Measurements from ENCODE around the gene PFKFB3.

Gene PFKFB3

GRCh38 chr10:6202684-6203330 lies at the start of gene PFKFB3:
PFKFB3 (plus strand) TSS chr10:6202932; CDS start chr10:6203261, 329 bp downstream.
- Histone ChIP-seq H3K4me1 (ENCODE audit: control insufficient read depth, insufficient read depth, low read length) (peaks cover 18% of the 10 kb centered on the region), H3K27ac (ENCODE audit: low read depth, low read length) (peak within 1 kb of the TSS; percentile 92), H3K9me3 (ENCODE audit: control insufficient read depth, insufficient read depth, low read length) (no peaks in the 10 kb centered on the region), H3K4me3 (ENCODE audit: low read depth, low read length) (peak within 1 kb of the TSS; percentile 83), H3K36me3 (ENCODE audit: control insufficient read depth, insufficient read depth, low read length) (no peaks in the 10 kb centered on the region), H3K27me3 (ENCODE audit: control insufficient read depth, insufficient read depth, low read length) (peaks cover 48% of the 10 kb centered on the region), H3K9ac (ENCODE audit: low read depth, low read length) (peak within 1 kb of the TSS; percentile 90)

GRCh38 chr10:6153845-6154244 lies 48.9 kb upstream of the PFKFB3 start:
- Histone ChIP-seq H3K9me3 (ENCODE audit: control insufficient read depth, insufficient read depth, low read length) (no peaks in the 10 kb centered on the region), H3K27me3 (ENCODE audit: control insufficient read depth, insufficient read depth, low read length) (no peaks in the 10 kb centered on the region), H3K4me3 (ENCODE audit: low read depth, low read length) (no peak overlapping the region), H3K9ac (ENCODE audit: low read depth, low read length) (no peak overlapping the region), H3K36me3 (ENCODE audit: control insufficient read depth, insufficient read depth, low read length) (no peaks in the 10 kb centered on the region), H3K27ac (ENCODE audit: low read depth, low read length) (no peak overlapping the region), H3K4me1 (ENCODE audit: control insufficient read depth, insufficient read depth, low read length) (peaks cover 16% of the 10 kb centered on the region; the same call in 1 of the 2 replicates)

- Histone ChIP-seq H3K4me1 (ENCODE audit: control insufficient read depth, insufficient read depth, low read length) (peaks cover 16% of the 10 kb centered on the region; the same call in 1 of the 2 replicates), H3K36me3 (ENCODE audit: control insufficient read depth, insufficient read depth, low read length) (no peaks in the 10 kb centered on the region), H3K27me3 (ENCODE audit: control insufficient read depth, insufficient read depth, low read length) (no peaks in the 10 kb centered on the region)
These were observed 48.2 kb upstream of the PFKFB3 start for GRCh38 chr10:6154566-6154965.

GRCh38 chr10:6158276-6158675 lies 44.5 kb upstream of the PFKFB3 start:
- no peak overlapping the region for H3K9ac ChIP-seq (ENCODE audit: low read depth, low read length)
- H3K27me3 ChIP-seq (ENCODE audit: control insufficient read depth, insufficient read depth, low read length) = no peaks in the 10 kb centered on the region
- H3K4me1 ChIP-seq (ENCODE audit: control insufficient read depth, insufficient read depth, low read length) = peaks cover 8% of the 10 kb centered on the region; the same call in 1 of the 2 replicates
- H3K36me3 ChIP-seq (ENCODE audit: control insufficient read depth, insufficient read depth, low read length) = no peaks in the 10 kb centered on the region
- no peak overlapping the region for H3K4me3 ChIP-seq (ENCODE audit: low read depth, low read length)
- no peaks in the 10 kb centered on the region for H3K9me3 ChIP-seq (ENCODE audit: control insufficient read depth, insufficient read depth, low read length)
- H3K27ac ChIP-seq (ENCODE audit: low read depth, low read length) = no peak overlapping the region

More at GRCh38 chr10:6154566-6154965, 48.2 kb upstream of the PFKFB3 start:
- Histone ChIP-seq H3K27ac (ENCODE audit: low read depth, low read length) (no peak overlapping the region), H3K9ac (ENCODE audit: low read depth, low read length) (no peak overlapping the region), H3K9me3 (ENCODE audit: control insufficient read depth, insufficient read depth, low read length) (no peaks in the 10 kb centered on the region), H3K4me3 (ENCODE audit: low read depth, low read length) (no peak overlapping the region)

GRCh38 chr10:6161921-6162320 lies 40.8 kb upstream of the PFKFB3 start:
- no peaks in the 10 kb centered on the region for H3K27me3 ChIP-seq (ENCODE audit: control insufficient read depth, insufficient read depth, low read length)
- H3K27ac ChIP-seq (ENCODE audit: low read depth, low read length) = no peak overlapping the region
- no peak overlapping the region for H3K4me3 ChIP-seq (ENCODE audit: low read depth, low read length)
- peaks cover 10% of the 10 kb centered on the region; the same call in 1 of the 2 replicates for H3K4me1 ChIP-seq (ENCODE audit: control insufficient read depth, insufficient read depth, low read length)
- no peaks in the 10 kb centered on the region for H3K9me3 ChIP-seq (ENCODE audit: control insufficient read depth, insufficient read depth, low read length)
- no peak overlapping the region for H3K9ac ChIP-seq (ENCODE audit: low read depth, low read length)
- H3K36me3 ChIP-seq (ENCODE audit: control insufficient read depth, insufficient read depth, low read length) = 0 out of 2 replicates have a peak, but pooled peaks cover 5% of the 10 kb centered on the region

GRCh38 chr10:6162589-6163356 lies 40.0 kb upstream of the PFKFB3 start:
- Histone ChIP-seq H3K9ac (ENCODE audit: low read depth, low read length) (no peak overlapping the region), H3K27ac (ENCODE audit: low read depth, low read length) (no peak overlapping the region), H3K9me3 (ENCODE audit: control insufficient read depth, insufficient read depth, low read length) (no peaks in the 10 kb centered on the region), H3K4me1 (ENCODE audit: control insufficient read depth, insufficient read depth, low read length) (peaks cover 10% of the 10 kb centered on the region; the same call in 1 of the 2 replicates), H3K4me3 (ENCODE audit: low read depth, low read length) (0 out of 2 replicates have a peak overlapping the region, but pooled peaks have one; percentile 71), H3K27me3 (ENCODE audit: control insufficient read depth, insufficient read depth, low read length) (no peaks in the 10 kb centered on the region), H3K36me3 (ENCODE audit: control insufficient read depth, insufficient read depth, low read length) (0 out of 2 replicates have a peak, but pooled peaks cover 9% of the 10 kb centered on the region)

GRCh38 chr10:6163364-6164270 lies 39.1 kb upstream of the PFKFB3 start:
- Histone ChIP-seq H3K9ac (ENCODE audit: low read depth, low read length) (peak overlapping the region; percentile 77), H3K36me3 (ENCODE audit: control insufficient read depth, insufficient read depth, low read length) (0 out of 2 replicates have a peak, but pooled peaks cover 9% of the 10 kb centered on the region), H3K27ac (ENCODE audit: low read depth, low read length) (peak overlapping the region; percentile 66), H3K27me3 (ENCODE audit: control insufficient read depth, insufficient read depth, low read length) (no peaks in the 10 kb centered on the region), H3K4me3 (ENCODE audit: low read depth, low read length) (peak overlapping the region; percentile 71), H3K4me1 (ENCODE audit: control insufficient read depth, insufficient read depth, low read length) (peaks cover 10% of the 10 kb centered on the region; the same call in 1 of the 2 replicates), H3K9me3 (ENCODE audit: control insufficient read depth, insufficient read depth, low read length) (no peaks in the 10 kb centered on the region)

GRCh38 chr10:6164271-6165095 lies 38.2 kb upstream of the PFKFB3 start:
- no peaks in the 10 kb centered on the region for H3K27me3 ChIP-seq (ENCODE audit: control insufficient read depth, insufficient read depth, low read length)
- H3K4me3 ChIP-seq (ENCODE audit: low read depth, low read length) = peak overlapping the region; percentile 71
- H3K4me1 ChIP-seq (ENCODE audit: control insufficient read depth, insufficient read depth, low read length) = peaks cover 10% of the 10 kb centered on the region; the same call in 1 of the 2 replicates
- H3K27ac ChIP-seq (ENCODE audit: low read depth, low read length) = peak overlapping the region; percentile 66
- H3K36me3 ChIP-seq (ENCODE audit: control insufficient read depth, insufficient read depth, low read length) = 0 out of 2 replicates have a peak, but pooled peaks cover 9% of the 10 kb centered on the region
- H3K9me3 ChIP-seq (ENCODE audit: control insufficient read depth, insufficient read depth, low read length) = no peaks in the 10 kb centered on the region
- peak overlapping the region; percentile 77; the same call in 1 of the 2 replicates for H3K9ac ChIP-seq (ENCODE audit: low read depth, low read length)

- Histone ChIP-seq H3K4me1 (ENCODE audit: control insufficient read depth, insufficient read depth, low read length) (peaks cover 10% of the 10 kb centered on the region; the same call in 1 of the 2 replicates), H3K27me3 (ENCODE audit: control insufficient read depth, insufficient read depth, low read length) (no peaks in the 10 kb centered on the region), H3K36me3 (ENCODE audit: control insufficient read depth, insufficient read depth, low read length) (0 out of 2 replicates have a peak, but pooled peaks cover 9% of the 10 kb centered on the region), H3K4me3 (ENCODE audit: low read depth, low read length) (no peak overlapping the region), H3K9me3 (ENCODE audit: control insufficient read depth, insufficient read depth, low read length) (no peaks in the 10 kb centered on the region), H3K27ac (ENCODE audit: low read depth, low read length) (no peak overlapping the region), H3K9ac (ENCODE audit: low read depth, low read length) (no peak overlapping the region)
These were observed 37.5 kb upstream of the PFKFB3 start for GRCh38 chr10:6165221-6165725.

All from HUES48 (cell line).